A549 (cell line): ENCODE results near the gene NNMT. TPM values are rescaled to one million over a fixed set of nuclear protein-coding genes. Genes with fewer than 3 reads are reported as not detected.

Source experiments
- ATAC-seq, 2 experiments: fragments of 200-7000 bp in 1 of 2; fragments of >200 bp in 1 of 2; cut with Nextera tagmentation in 1 of 2; cut with Tn5 transposase in 1 of 2; 3 replicates each; pipeline versions ENCODE4 v1.8.0 to v1.9.1; 2018 to 2020; ENCODE audit warnings: mild to moderate bottlenecking in 1 of 2, moderate library complexity in 1 of 2
- CTCF ChIA-PET: fragments of 300-600 bp; sonication (Branson Sonifier 250); formaldehyde crosslinking; extraction: SDS; loops from one replicate; lab custom pipeline; 2021; ENCODE audit warnings: antibody characterized with exemption, inconsistent platforms; lab: Yijun Ruan, JAX
- POLR2A ChIA-PET: fragments of 350-600 bp; formaldehyde crosslinking; extraction: SDS; loops from one replicate; lab custom pipeline; 2021; ENCODE audit warnings: antibody characterized with exemption, inconsistent platforms; lab: Yijun Ruan, JAX
- DNase-seq, 2 experiments: peaks; one replicate each; pipeline versions ENCODE4 v3.0.0 to v3.0.0-alpha.2; 2011 to 2016; ENCODE audit warnings: low read depth in 1 of 2, low spot score in 1 of 2
- FAIRE-seq: peaks from 2 replicates; lab custom pipeline; 2011; peaks lifted over from hg19 to GRCh38; lab: Jason Lieb, UNC
- H3K27ac ChIP-seq, 2 experiments: fragments of >200 bp; sonication (Bioruptor Twin); formaldehyde crosslinking; 3 replicates each; pipeline ENCODE4 v1.5.1; 2016 to 2017
- H3K4me1 ChIP-seq: fragments of >200 bp; sonication (Bioruptor Twin); formaldehyde crosslinking; 3 replicates; pipeline ENCODE4 v1.6.1; 2016
- H3K4me2 ChIP-seq: fragments of >200 bp; sonication (Bioruptor Twin); formaldehyde crosslinking; 3 replicates; pipeline ENCODE4 v1.6.1; 2016
- H3K4me3 ChIP-seq: fragments of >200 bp; sonication (Bioruptor Twin); formaldehyde crosslinking; 3 replicates; pipeline ENCODE4 v1.5.1; 2016
- H3K9me3 ChIP-seq: fragments of >200 bp; sonication (Bioruptor Twin); formaldehyde crosslinking; 3 replicates; pipeline ENCODE4 v1.6.1; 2016
- CBX8 ChIP-seq: fragments of 200-600 bp; sonication (generic); IDR thresholded peaks from 2 replicates; pipeline ENCODE4 v1.6.1; 2016
- CHD4 ChIP-seq: fragments of 200-600 bp; sonication (generic); IDR thresholded peaks from 2 replicates; pipeline ENCODE4 v1.6.1; 2016; ENCODE audit warnings: antibody characterized with exemption, mild to moderate bottlenecking, borderline replicate concordance
- ESRRA ChIP-seq: fragments of 150-350 bp; IDR thresholded peaks from 2 replicates; pipeline ENCODE4 v1.6.1; 2014; ENCODE audit warnings: mild to moderate bottlenecking, low read length, borderline replicate concordance
- FOSL2 ChIP-seq, 2 experiments: fragments of 450-650 bp in 1 of 2; fragments of >200 bp in 1 of 2; sonication (Bioruptor Twin) in 1 of 2; formaldehyde crosslinking; IDR thresholded peaks; 2 replicates each; pipeline versions ENCODE4 v1.5.0 to v1.6.1; 2016 to 2020; ENCODE audit warnings: mild to moderate bottlenecking in 1 of 2, moderate library complexity in 1 of 2
- HEYL ChIP-seq: fragments of 250-450 bp; sonication (Bioruptor Pico); IDR thresholded peaks from 2 replicates; pipeline ENCODE4 v1.8.0; 2021; ENCODE audit warnings: mild to moderate bottlenecking, moderate library complexity
- HOXB5 ChIP-seq: fragments of 250-450 bp; sonication (Bioruptor Pico); IDR thresholded peaks from 2 replicates; pipeline ENCODE4 v1.5.0; 2020; ENCODE audit warnings: mild to moderate bottlenecking, moderate library complexity
- RARB ChIP-seq: fragments of 250-450 bp; sonication (Bioruptor Pico); IDR thresholded peaks from 2 replicates; pipeline ENCODE4 v1.8.0; 2021; ENCODE audit warnings: mild to moderate bottlenecking, moderate library complexity
- RFX5 ChIP-seq: fragments of 450-650 bp; IDR thresholded peaks from 2 replicates; pipeline ENCODE4 v1.7.1; 2014; ENCODE audit warnings: antibody characterized with exemption, mild to moderate bottlenecking, moderate library complexity
- RNF2 ChIP-seq: fragments of 200-600 bp; sonication (generic); IDR thresholded peaks from 2 replicates; pipeline ENCODE4 v1.6.1; 2016; ENCODE audit warnings: low read depth, mild to moderate bottlenecking, antibody characterized with exemption, moderate library complexity, borderline replicate concordance
- SMC3 ChIP-seq: fragments of >200 bp; sonication (Bioruptor Twin); formaldehyde crosslinking; IDR thresholded peaks from 3 replicates; pipeline ENCODE4 v1.6.1; 2018; ENCODE audit warnings: inconsistent platforms
- SREBF2 ChIP-seq: fragments of 450-650 bp; IDR thresholded peaks from 2 replicates; pipeline ENCODE4 v1.6.1; 2014; ENCODE audit warnings: mild to moderate bottlenecking, moderate library complexity
- TFCP2L1 ChIP-seq: fragments of 250-450 bp; sonication (Bioruptor Pico); IDR thresholded peaks from 2 replicates; pipeline ENCODE4 v1.5.0; 2021; ENCODE audit warnings: mild to moderate bottlenecking
- TP53 ChIP-seq: fragments of 250-450 bp; sonication (Bioruptor Pico); IDR thresholded peaks from 2 replicates; pipeline ENCODE4 v1.5.0; 2021; ENCODE audit warnings: mild to moderate bottlenecking, moderate library complexity
- ZFP36 ChIP-seq: fragments of 450-650 bp; IDR thresholded peaks from 2 replicates; pipeline ENCODE4 v1.6.1; 2014; ENCODE audit warnings: borderline replicate concordance; ENCODE audit not compliant: partially characterized antibody
- ZSCAN20 ChIP-seq: fragments of 250-450 bp; sonication (Bioruptor Pico); IDR thresholded peaks from 2 replicates; pipeline ENCODE4 v1.8.0; 2022; ENCODE audit warnings: mild to moderate bottlenecking, moderate library complexity
- WGBS: methylation state at CpG from one replicate; pipeline ENCODE4 v1.1.6; 2017; ENCODE audit errors: missing lambda C conversion rate; 5-methylcytosine and 5-hydroxymethylcytosine counted together
- polyA plus RNA-seq, 4 experiments: library from polyadenylated mRNA; depleted of rRNA in 3 of 4; stranded (reverse); fragments of >200 nt; fragmentation: RNase III in 1 of 4; extraction: RNeasy Plus Mini Kit Qiagen cat#74134 plus additional on column Dnase treatment in 1 of 4; gene quantifications; 2 replicates in 3 of 4; 3 replicates in 1 of 4; pipeline ENCODE4 v1.2.3, GENCODE V29; 2011 to 2017
- TF ChIP-seq, protein P1 (sequence below): fragments of 150-350 bp; IDR thresholded peaks from 2 replicates; pipeline ENCODE4 v1.6.1; 2014; ENCODE audit warnings: low read depth, mild to moderate bottlenecking, low read length
- TF ChIP-seq, protein P2 (sequence below): fragments of 250-450 bp; sonication (Bioruptor Pico); IDR thresholded peaks from 2 replicates; pipeline ENCODE4 v1.5.0; 2021; ENCODE audit warnings: mild to moderate bottlenecking, moderate library complexity, borderline replicate concordance
- TF ChIP-seq, protein P3 (sequence below): fragments of >200 bp; sonication (Bioruptor Twin); formaldehyde crosslinking; IDR thresholded peaks from 3 replicates; pipeline ENCODE4 v1.6.1; 2016
- TF ChIP-seq, protein P4 (sequence below): IDR thresholded peaks from 2 replicates; pipeline ENCODE4 v1.6.1; 2012
- TF ChIP-seq, protein P5 (sequence below): fragments of >200 bp; sonication (Bioruptor Twin); formaldehyde crosslinking; IDR thresholded peaks from 3 replicates; pipeline ENCODE4 v1.5.1; 2016

The NNMT gene
- polyA plus RNA-seq, 2 of the 4 experiments (the other 2 are of a cell fraction) = 285 to 421 TPM

DNA sequence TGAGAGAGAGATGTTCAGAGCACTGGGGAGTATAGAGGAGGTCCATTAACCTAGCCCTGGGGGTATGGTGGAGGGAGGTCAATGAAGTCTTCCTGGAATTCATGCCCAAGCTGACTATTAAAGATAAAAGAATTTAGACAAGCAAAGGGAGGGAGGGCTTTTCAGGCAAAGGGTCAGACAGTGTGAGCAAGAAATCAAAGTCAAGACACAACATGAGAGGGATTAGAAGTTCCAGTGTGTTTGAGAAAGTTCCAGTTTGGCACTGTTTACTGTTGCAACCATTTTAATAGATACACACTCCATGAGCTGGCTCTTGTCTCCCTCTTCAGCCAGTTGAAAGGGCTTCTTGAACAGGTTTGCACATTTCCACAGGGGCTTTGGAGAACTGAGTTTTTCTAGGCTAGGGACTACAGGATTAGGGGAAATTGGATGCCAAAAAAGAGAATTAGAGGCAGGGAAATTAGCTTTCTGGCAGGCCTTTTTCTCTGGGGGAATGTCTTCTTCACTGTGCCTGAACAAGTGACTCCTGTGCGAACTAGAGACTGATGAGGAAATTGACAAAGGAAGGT is 14.7 kb upstream of the NNMT start:
- FAIRE-seq (no peak), DNase-seq (no peak), ATAC-seq (peak in 1 of 2 experiments; percentile 4; a peak in 1 of 6 replicates)
- H3K4me3 ChIP-seq = no peak overlapping the region
- peak overlapping the region; percentile 97 to 100 for H3K27ac ChIP-seq
- ChIA-PET CTCF (interaction anchor here (0.6 to 3.3 kb wide), 18 partner anchors 9 to 481 kb away, joined by 3 to 25 read pairs (median 6); partner anchors contain the start of gene NNMT), POLR2A (interaction anchor here (1.2 to 1.8 kb wide), 2 partner anchors 14 to 23 kb away, joined by 3 to 15 read pairs; partner anchors contain the start of gene NNMT)
- H3K4me2 ChIP-seq = peak overlapping the region; percentile 35; the same call in 2 of the 3 replicates
- TF ChIP-seq SMC3 (no peak), RFX5 (no peak), FOSL2 (IDR thresholded peaks at IDR 0.05) (no peak), FOSL2 (CRISPR knock-in tag; IDR thresholded peaks at IDR 0.05) (no peak), ZSCAN20 (CRISPR knock-in tag) (no peak), RARB (CRISPR knock-in tag) (no peak), SREBF2 (no peak)
- TF ChIP-seq, protein P1, sequence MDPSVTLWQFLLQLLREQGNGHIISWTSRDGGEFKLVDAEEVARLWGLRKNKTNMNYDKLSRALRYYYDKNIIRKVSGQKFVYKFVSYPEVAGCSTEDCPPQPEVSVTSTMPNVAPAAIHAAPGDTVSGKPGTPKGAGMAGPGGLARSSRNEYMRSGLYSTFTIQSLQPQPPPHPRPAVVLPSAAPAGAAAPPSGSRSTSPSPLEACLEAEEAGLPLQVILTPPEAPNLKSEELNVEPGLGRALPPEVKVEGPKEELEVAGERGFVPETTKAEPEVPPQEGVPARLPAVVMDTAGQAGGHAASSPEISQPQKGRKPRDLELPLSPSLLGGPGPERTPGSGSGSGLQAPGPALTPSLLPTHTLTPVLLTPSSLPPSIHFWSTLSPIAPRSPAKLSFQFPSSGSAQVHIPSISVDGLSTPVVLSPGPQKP = no peak
- TF ChIP-seq, protein P2, sequence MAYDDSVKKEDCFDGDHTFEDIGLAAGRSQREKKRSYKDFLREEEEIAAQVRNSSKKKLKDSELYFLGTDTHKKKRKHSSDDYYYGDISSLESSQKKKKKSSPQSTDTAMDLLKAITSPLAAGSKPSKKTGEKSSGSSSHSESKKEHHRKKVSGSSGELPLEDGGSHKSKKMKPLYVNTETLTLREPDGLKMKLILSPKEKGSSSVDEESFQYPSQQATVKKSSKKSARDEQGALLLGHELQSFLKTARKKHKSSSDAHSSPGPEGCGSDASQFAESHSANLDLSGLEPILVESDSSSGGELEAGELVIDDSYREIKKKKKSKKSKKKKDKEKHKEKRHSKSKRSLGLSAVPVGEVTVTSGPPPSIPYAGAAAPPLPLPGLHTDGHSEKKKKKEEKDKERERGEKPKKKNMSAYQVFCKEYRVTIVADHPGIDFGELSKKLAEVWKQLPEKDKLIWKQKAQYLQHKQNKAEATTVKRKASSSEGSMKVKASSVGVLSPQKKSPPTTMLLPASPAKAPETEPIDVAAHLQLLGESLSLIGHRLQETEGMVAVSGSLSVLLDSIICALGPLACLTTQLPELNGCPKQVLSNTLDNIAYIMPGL (CRISPR knock-in tag) = no peak
- TF ChIP-seq, protein P3, sequence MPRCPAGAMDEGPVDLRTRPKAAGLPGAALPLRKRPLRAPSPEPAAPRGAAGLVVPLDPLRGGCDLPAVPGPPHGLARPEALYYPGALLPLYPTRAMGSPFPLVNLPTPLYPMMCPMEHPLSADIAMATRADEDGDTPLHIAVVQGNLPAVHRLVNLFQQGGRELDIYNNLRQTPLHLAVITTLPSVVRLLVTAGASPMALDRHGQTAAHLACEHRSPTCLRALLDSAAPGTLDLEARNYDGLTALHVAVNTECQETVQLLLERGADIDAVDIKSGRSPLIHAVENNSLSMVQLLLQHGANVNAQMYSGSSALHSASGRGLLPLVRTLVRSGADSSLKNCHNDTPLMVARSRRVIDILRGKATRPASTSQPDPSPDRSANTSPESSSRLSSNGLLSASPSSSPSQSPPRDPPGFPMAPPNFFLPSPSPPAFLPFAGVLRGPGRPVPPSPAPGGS = no peak
- no peaks in the 10 kb centered on the region for H3K9me3 ChIP-seq
- H3K4me1 ChIP-seq = peaks cover 59% of the 10 kb centered on the region
- 96% methylated on average over 1 of the region's 1 CpG for WGBS

DNA sequence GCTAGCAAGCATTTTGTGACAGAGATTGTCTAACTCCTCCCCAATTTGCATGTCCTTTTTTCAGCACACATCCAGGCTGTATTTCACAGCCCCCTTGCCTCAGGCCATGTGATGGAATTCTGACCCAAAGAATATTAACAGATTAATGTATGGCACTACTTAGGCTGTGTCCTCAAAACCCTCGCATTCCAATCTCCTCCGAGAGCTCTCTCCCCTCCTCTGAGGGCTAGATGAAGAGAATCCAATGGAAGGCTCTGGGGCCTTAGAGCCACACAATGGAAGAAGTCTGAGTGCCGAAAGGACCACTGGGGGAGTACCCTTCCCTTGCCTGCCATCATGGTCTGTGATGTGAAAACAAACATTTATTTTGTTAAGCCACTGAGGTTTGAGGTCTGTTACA is 13.7 kb upstream of the NNMT start:
- Histone ChIP-seq H3K9me3 (no peaks in the 10 kb centered on the region), H3K27ac (peak overlapping the region; percentile 97 to 100)
- CTCF ChIA-PET = interaction anchor here (1.3 to 3.3 kb wide), 3 partner anchors 8 to 58 kb away, joined by 3 to 25 read pairs (median 8); no protein-coding TSS in a partner anchor
- WGBS = 92% methylated on average over 3 of the region's 3 CpGs
- FAIRE-seq (no peak), ATAC-seq (no peak)
- no peak for TF ChIP-seq HEYL
- no peak for TF ChIP-seq CHD4
- TF ChIP-seq, protein P4, sequence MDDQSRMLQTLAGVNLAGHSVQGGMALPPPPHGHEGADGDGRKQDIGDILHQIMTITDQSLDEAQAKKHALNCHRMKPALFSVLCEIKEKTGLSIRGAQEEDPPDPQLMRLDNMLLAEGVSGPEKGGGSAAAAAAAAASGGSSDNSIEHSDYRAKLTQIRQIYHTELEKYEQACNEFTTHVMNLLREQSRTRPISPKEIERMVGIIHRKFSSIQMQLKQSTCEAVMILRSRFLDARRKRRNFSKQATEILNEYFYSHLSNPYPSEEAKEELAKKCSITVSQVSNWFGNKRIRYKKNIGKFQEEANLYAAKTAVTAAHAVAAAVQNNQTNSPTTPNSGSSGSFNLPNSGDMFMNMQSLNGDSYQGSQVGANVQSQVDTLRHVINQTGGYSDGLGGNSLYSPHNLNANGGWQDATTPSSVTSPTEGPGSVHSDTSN = no peak
- no peak for TF ChIP-seq HOXB5
- no peak for TF ChIP-seq ZSCAN20 (CRISPR knock-in tag)
- no peak for TF ChIP-seq TFCP2L1 (CRISPR knock-in tag)
- TF ChIP-seq RNF2 = no peak
- TF ChIP-seq TP53 (CRISPR knock-in tag) = no peak
- TF ChIP-seq, protein P5, sequence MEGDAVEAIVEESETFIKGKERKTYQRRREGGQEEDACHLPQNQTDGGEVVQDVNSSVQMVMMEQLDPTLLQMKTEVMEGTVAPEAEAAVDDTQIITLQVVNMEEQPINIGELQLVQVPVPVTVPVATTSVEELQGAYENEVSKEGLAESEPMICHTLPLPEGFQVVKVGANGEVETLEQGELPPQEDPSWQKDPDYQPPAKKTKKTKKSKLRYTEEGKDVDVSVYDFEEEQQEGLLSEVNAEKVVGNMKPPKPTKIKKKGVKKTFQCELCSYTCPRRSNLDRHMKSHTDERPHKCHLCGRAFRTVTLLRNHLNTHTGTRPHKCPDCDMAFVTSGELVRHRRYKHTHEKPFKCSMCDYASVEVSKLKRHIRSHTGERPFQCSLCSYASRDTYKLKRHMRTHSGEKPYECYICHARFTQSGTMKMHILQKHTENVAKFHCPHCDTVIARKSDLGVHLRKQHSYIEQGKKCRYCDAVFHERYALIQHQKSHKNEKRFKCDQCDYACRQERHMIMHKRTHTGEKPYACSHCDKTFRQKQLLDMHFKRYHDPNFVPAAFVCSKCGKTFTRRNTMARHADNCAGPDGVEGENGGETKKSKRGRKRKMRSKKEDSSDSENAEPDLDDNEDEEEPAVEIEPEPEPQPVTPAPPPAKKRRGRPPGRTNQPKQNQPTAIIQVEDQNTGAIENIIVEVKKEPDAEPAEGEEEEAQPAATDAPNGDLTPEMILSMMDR = no peak
- TF ChIP-seq ESRRA = no peak
- TF ChIP-seq ZFP36 = no peak
- no peak for TF ChIP-seq CBX8
- TF ChIP-seq, all 56 proteins: peak for 0
- Histone ChIP-seq H3K4me3 (no peak overlapping the region), H3K4me2 (no peak overlapping the region), H3K4me1 (peaks cover 63% of the 10 kb centered on the region)
- DNase-seq = no peak
- POLR2A ChIA-PET = no interaction called here
